HepG2 (cell line): ENCODE measurements around the gene NRP1. TPM values are rescaled to one million over a fixed set of nuclear protein-coding genes. Genes with fewer than 3 reads are reported as not detected.

Experiments
- ATAC-seq: fragments of 200-7000 bp; cut with Tn5 transposase; 3 replicates; pipeline ENCODE4 v1.9.1; 2020; ENCODE audit warnings: mild to moderate bottlenecking, moderate library complexity
- BruUV-seq: library from RNA; stranded (reverse); fragments of 400-500 nt; replicated peaks from 2 replicates; lab custom pipeline; 2021; lab: Mats Ljungman, UMichigan
- CTCF ChIA-PET: fragments of 300-600 bp; formaldehyde crosslinking; extraction: SDS; loops from one replicate; lab custom pipeline; 2021; ENCODE audit warnings: low total read pairs, inconsistent platforms, low intra/inter-chr PET ratio; lab: Yijun Ruan, JAX
- POLR2A ChIA-PET: fragments of 350-600 bp; sonication (Branson Sonifier 250); formaldehyde crosslinking; loops from one replicate; lab custom pipeline; 2020; ENCODE audit warnings: antibody characterized with exemption, inconsistent platforms; lab: Yijun Ruan, JAX
- DNase-seq: peaks from one replicate; pipeline ENCODE4 v3.0.0-alpha.2; 2015; ENCODE audit warnings: low spot score
- FAIRE-seq: peaks from 3 replicates; lab custom pipeline; 2011; peaks lifted over from hg19 to GRCh38; lab: Jason Lieb, UNC
- H2AFZ ChIP-seq: one replicate; pipeline ENCODE4 v1.6.1; 2011; ENCODE audit warnings: low read length, inconsistent platforms
- H3K27ac ChIP-seq: fragments of 300-600 bp; 3 replicates; pipeline ENCODE4 v1.8.0; 2011; ENCODE audit warnings: mixed run types, mild to moderate bottlenecking, mixed read lengths, low read length, inconsistent platforms; ENCODE audit not compliant: insufficient read depth; ENCODE audit errors: extremely low read length
- H3K27me3 ChIP-seq, 2 experiments: fragments of 200-600 bp in 1 of 2; 2 replicates in 1 of 2; 3 replicates in 1 of 2; pipeline versions ENCODE4 v1.6.0 to v1.8.0; 2011; ENCODE audit warnings: low read length in 2 of 2, mild to moderate bottlenecking in 2 of 2, moderate library complexity in 2 of 2, inconsistent platforms in 1 of 2; ENCODE audit not compliant: insufficient read depth in 2 of 2, control insufficient read depth in 1 of 2
- H3K36me3 ChIP-seq, 2 experiments: fragments of 200-600 bp in 1 of 2; replicated peaks in 1 of 2; 2 replicates in 1 of 2; 3 replicates in 1 of 2; pipeline versions ENCODE4 v1.5.1 to v1.8.0; 2011; ENCODE audit warnings: low read length in 2 of 2, inconsistent platforms in 1 of 2; ENCODE audit not compliant: insufficient read depth in 2 of 2, control insufficient read depth in 1 of 2
- H3K4me1 ChIP-seq: 2 replicates; pipeline ENCODE4 v1.5.1; 2012; ENCODE audit warnings: low read length, inconsistent platforms; ENCODE audit not compliant: insufficient read depth
- H3K4me2 ChIP-seq: 2 replicates; pipeline ENCODE4 v1.6.0; 2011; ENCODE audit warnings: low read depth, low read length, inconsistent platforms
- H3K4me3 ChIP-seq, 3 experiments: fragments of 200-600 bp in 1 of 3; sonication (generic), shearing (Covaris generic) in 1 of 3; replicated peaks in 1 of 3; 2 replicates each; pipeline ENCODE4 v1.5.1; 2011 to 2016; ENCODE audit warnings: low read length in 3 of 3, inconsistent platforms in 2 of 3, low read depth in 2 of 3, mild to moderate bottlenecking in 2 of 3, control low read depth in 1 of 3, mixed read lengths in 1 of 3; ENCODE audit not compliant: insufficient read depth in 1 of 3
- H3K79me2 ChIP-seq: one replicate; pipeline ENCODE4 v1.6.1; 2011; ENCODE audit warnings: low read length, inconsistent platforms; ENCODE audit not compliant: insufficient read depth
- H3K9ac ChIP-seq: 2 replicates; pipeline ENCODE4 v1.6.0; 2011; ENCODE audit warnings: mild to moderate bottlenecking, low read depth, low read length, inconsistent platforms; ENCODE audit not compliant: insufficient read depth
- H3K9me3 ChIP-seq: 2 replicates; pipeline ENCODE4 v1.5.1; 2012; ENCODE audit warnings: mild to moderate bottlenecking, low read length
- H4K20me1 ChIP-seq: 2 replicates; pipeline ENCODE4 v1.6.0; 2011; ENCODE audit warnings: inconsistent platforms, mild to moderate bottlenecking, low read length, moderate library complexity; ENCODE audit not compliant: insufficient read depth
- ELF1 ChIP-seq: sonication (generic); formaldehyde crosslinking; IDR thresholded peaks from 2 replicates; pipeline ENCODE4 v1.4.0; 2020; ENCODE audit warnings: missing genetic modification reagents
- KLF13 ChIP-seq: sonication (generic); formaldehyde crosslinking; IDR thresholded peaks from 2 replicates; pipeline ENCODE4 v1.4.0; 2020; ENCODE audit warnings: mild to moderate bottlenecking, missing genetic modification reagents
- MAF1 ChIP-seq: sonication (generic); formaldehyde crosslinking; IDR thresholded peaks from 2 replicates; pipeline ENCODE4 v1.5.0; 2020; ENCODE audit warnings: missing genetic modification reagents, borderline replicate concordance
- NCOA2 ChIP-seq: sonication (generic); formaldehyde crosslinking; IDR thresholded peaks from 2 replicates; pipeline ENCODE4 v1.8.0; 2022; ENCODE audit warnings: inconsistent platforms
- PHF8 ChIP-seq: sonication (generic); formaldehyde crosslinking; IDR thresholded peaks from 2 replicates; pipeline ENCODE4 v1.5.0; 2020; ENCODE audit warnings: missing genetic modification reagents
- POLR2A ChIP-seq, 2 experiments: IDR thresholded peaks; 2 replicates each; pipeline ENCODE4 v1.6.1; 2011; ENCODE audit warnings: low read depth in 2 of 2, low read length in 2 of 2, mild to moderate bottlenecking in 1 of 2, moderate library complexity in 1 of 2; ENCODE audit not compliant: insufficient read depth in 1 of 2
- RFX1 ChIP-seq: fragments of 450-650 bp; IDR thresholded peaks from 2 replicates; pipeline ENCODE4 v1.6.1; 2017
- RXRA ChIP-seq: sonication (generic); formaldehyde crosslinking; IDR thresholded peaks from 2 replicates; pipeline ENCODE4 v1.5.1; 2020; ENCODE audit warnings: missing genetic modification reagents
- ZNF280B ChIP-seq: sonication (generic); formaldehyde crosslinking; IDR thresholded peaks from 2 replicates; pipeline ENCODE4 v1.5.0; 2020; ENCODE audit warnings: missing genetic modification reagents, mild to moderate bottlenecking, borderline replicate concordance
- ZNF329 ChIP-seq: sonication (generic); formaldehyde crosslinking; IDR thresholded peaks from 2 replicates; pipeline ENCODE4 v1.9.0; 2021; ENCODE audit warnings: low read depth, mild to moderate bottlenecking, missing genetic modification reagents
- ZNF484 ChIP-seq: sonication (generic); formaldehyde crosslinking; IDR thresholded peaks from 2 replicates; pipeline ENCODE4 v1.5.1; 2020; ENCODE audit warnings: mild to moderate bottlenecking, low read depth, missing genetic modification reagents, borderline replicate concordance
- ZNF510 ChIP-seq: sonication (generic); formaldehyde crosslinking; IDR thresholded peaks from 2 replicates; pipeline ENCODE4 v1.4.0; 2020; ENCODE audit warnings: low read depth, mild to moderate bottlenecking, missing genetic modification reagents
- ZNF547 ChIP-seq: sonication (generic); formaldehyde crosslinking; IDR thresholded peaks from 2 replicates; pipeline ENCODE4 v1.5.1; 2020; ENCODE audit warnings: mild to moderate bottlenecking, missing genetic modification reagents
- ZNF615 ChIP-seq: sonication (generic); formaldehyde crosslinking; IDR thresholded peaks from 2 replicates; pipeline ENCODE4 v1.5.0; 2020; ENCODE audit warnings: mild to moderate bottlenecking, missing genetic modification reagents, borderline replicate concordance
- ZNF724P ChIP-seq: sonication (generic); formaldehyde crosslinking; IDR thresholded peaks from 2 replicates; pipeline ENCODE4 v1.8.0; 2022; ENCODE audit warnings: missing genetic modification reagents, borderline replicate concordance
- ZNF75D ChIP-seq: sonication (generic); formaldehyde crosslinking; IDR thresholded peaks from 2 replicates; pipeline ENCODE4 v1.8.1; 2023; ENCODE audit warnings: missing genetic modification reagents, mild to moderate bottlenecking, borderline replicate concordance
- ZNF780A ChIP-seq: sonication (generic); formaldehyde crosslinking; IDR thresholded peaks from 2 replicates; pipeline ENCODE4 v1.8.0; 2022; ENCODE audit warnings: mild to moderate bottlenecking, missing genetic modification reagents, moderate library complexity
- ZSCAN9 ChIP-seq: IDR thresholded peaks from 2 replicates; pipeline ENCODE4 v1.6.1; 2016; ENCODE audit warnings: borderline replicate concordance
- ZXDC ChIP-seq: sonication (generic); formaldehyde crosslinking; IDR thresholded peaks from 2 replicates; pipeline ENCODE4 v1.5.0; 2020; ENCODE audit warnings: mild to moderate bottlenecking, missing genetic modification reagents
- WGBS: methylation state at CpG from one replicate; pipeline ENCODE4 v1.1.6; 2017; ENCODE audit warnings: low lambda C conversion rate; 5-methylcytosine and 5-hydroxymethylcytosine counted together
- in situ Hi-C: cut with HindIII; loops from 2 replicates; pipeline ENCODE4 v1.10.0; 2017; ENCODE audit warnings: low pct_unique_long_range_greater_than_20kb; ENCODE audit not compliant: extremely low pct_ligation_motif_present
- intact Hi-C: fragments of 100-400 bp; cut with micrococcal nuclease; formaldehyde crosslinking; loops from one replicate; pipeline ENCODE4 v1.10.0; 2022; ENCODE audit not compliant: unreplicated experiment
- polyA plus RNA-seq, 8 experiments: library from polyadenylated mRNA; depleted of rRNA in 3 of 8; stranded (reverse) in 7 of 8; unstranded in 1 of 8; fragments of >200 nt; fragmentation: Illumina TruSeq in 4 of 8; extraction: Trizol in 4 of 8; gene quantifications; 2 replicates each; pipeline versions ENCODE4 v1.2.1 to v1.2.3, GENCODE V29; 2011 to 2016; ENCODE audit warnings: low read depth in 4 of 8, missing spikeins in 1 of 8, mixed read lengths in 1 of 8; ENCODE audit not compliant: insufficient read depth in 1 of 8
- total RNA-seq, 5 experiments: library from RNA; depleted of rRNA; stranded (reverse); fragments of >200 nt; fragmentation: Illumina TruSeq; extraction: Trizol; gene quantifications; 2 replicates each; pipeline ENCODE4 v1.2.3, GENCODE V29; 2016; ENCODE audit warnings: low read depth in 1 of 5

Gene NRP1
- total and polyA plus RNA-seq, 2 of the 13 experiments (the other 11 are each of a cell fraction or from before 2014, with no cell fraction given), result 5.3 to 5.8 TPM

GRCh38 chr10:33247221-33247922, 87.1 kb downstream of the NRP1 start:
- ATAC-seq, result no peak
- Histone ChIP-seq H3K27me3 (no peaks in the 10 kb centered on the region), H3K9ac (no peak overlapping the region), H3K9me3 (no peaks in the 10 kb centered on the region), H3K27ac (no peak overlapping the region), H4K20me1 (no peaks in the 10 kb centered on the region), H3K4me1 (peaks cover 3% of the 10 kb centered on the region), H3K79me2 (no peaks in the 10 kb centered on the region), H3K36me3 (no peaks in the 10 kb centered on the region; a peak in 1 of 5 replicates), H2AFZ (no peak overlapping the region), H3K4me3 (no peak overlapping the region), H3K4me2 (no peak overlapping the region)
- BruUV-seq, result no TSS peak
- no peak for FAIRE-seq
- in situ Hi-C loops, result no loop called here
- TF ChIP-seq ZSCAN9 (no peak), ZNF724P (no peak), PHF8 (no peak), ZXDC (no peak), ZNF75D (CRISPR knock-in tag) (no peak), NCOA2 (CRISPR knock-in tag) (no peak), KLF13 (CRISPR knock-in tag) (no peak), ZNF329 (CRISPR knock-in tag) (no peak), ELF1 (CRISPR knock-in tag) (no peak), MAF1 (no peak), RFX1 (no peak), ZNF780A (CRISPR knock-in tag) (no peak), ZNF280B (CRISPR knock-in tag) (no peak), ZNF615 (CRISPR knock-in tag) (no peak), RXRA (no peak), ZNF547 (no peak), ZNF484 (CRISPR knock-in tag) (no peak), POLR2A (IDR thresholded peaks at IDR 0.05; ENCODE audit: insufficient read depth in 1 of 2, low read depth in 2 of 2, low read length in 2 of 2) (no peak), ZNF510 (CRISPR knock-in tag) (no peak)
- intact Hi-C loops, result no loop called here
- ChIA-PET POLR2A (no interaction called here), CTCF (no interaction called here)
- 94% methylated on average over 7 of the region's 11 CpGs for WGBS
- no peak for DNase-seq
